ENCODE data around the gene KCNJ4. TPM values are rescaled to one million over a fixed set of nuclear protein-coding genes. Genes with fewer than 3 reads are reported as not detected.
"Not testable (repeated sequence)": the region's sequence is repeated elsewhere in the genome, so short reads cannot be mapped to it uniquely, and the experiment has no call there.

The KCNJ4 gene
- polyA plus RNA-seq, 10 donors, result 0.12 to 0.58 (median 0.23) TPM; not detected in 1

DNA sequence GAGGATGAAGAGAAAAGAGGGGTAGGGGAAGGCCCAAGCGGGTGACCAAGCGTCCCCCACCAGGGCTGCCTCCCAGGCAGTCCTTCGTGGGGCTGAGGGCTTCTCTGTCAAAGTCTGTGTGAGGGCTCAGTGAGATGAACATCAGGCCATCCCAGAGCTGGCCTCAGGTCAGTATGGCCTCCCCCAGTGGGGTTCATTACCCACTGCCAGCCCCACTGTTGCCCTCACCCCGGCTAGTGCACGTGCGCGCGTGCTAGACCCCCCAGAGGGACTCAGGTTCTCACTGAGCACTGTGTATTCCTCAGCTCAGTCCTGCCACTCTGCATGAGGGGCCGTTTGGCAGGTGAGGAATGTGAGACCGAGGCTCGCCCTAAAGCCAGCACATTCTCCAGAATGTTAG is 16.2 kb upstream of the KCNJ4 start:
- no peak for DNase-seq

DNA sequence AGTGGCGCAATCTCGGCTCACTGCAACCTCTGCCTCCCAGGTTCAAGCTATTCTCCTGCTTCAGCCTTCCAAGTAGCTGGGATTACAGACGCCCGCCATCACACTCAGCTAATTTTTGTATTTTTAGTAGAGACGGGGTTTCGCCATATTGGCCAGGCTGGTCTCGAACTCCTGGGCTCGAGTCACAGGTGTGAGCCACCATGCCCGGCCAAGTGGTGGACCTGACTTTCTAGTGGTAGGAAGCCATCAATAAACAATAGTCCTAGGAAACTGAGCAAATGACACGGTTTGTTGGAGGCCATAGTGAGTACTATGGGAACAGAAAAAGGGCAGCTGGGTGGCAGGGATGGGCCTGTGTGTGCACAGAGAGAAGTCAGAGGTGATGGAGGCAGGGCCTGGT is 15.2 kb upstream of the KCNJ4 start:
- not testable (repeated sequence) for DNase-seq

DNA sequence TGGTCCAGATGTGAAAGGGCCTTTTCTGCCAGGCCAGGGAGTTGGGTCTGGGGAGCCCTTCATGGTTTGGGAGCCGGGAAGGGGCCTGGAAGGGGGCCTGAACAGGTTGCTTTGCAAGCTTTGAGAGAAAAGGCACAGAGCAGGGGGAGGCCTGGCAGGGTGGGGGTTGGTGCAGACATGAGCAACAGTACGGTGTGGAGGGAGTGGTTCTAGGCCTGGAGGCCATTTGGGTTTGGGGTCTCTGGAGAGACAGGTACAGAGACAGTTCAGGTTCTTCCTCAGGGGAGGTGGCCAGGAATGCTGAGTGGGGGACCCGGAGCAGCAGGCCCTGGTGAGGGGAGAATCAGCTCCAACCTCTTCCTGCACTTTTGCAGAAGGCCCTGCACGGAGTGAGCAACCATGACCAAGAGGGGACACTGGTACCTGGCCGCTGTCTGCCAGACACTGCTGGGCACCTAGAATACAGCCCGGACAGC is 14.3 kb upstream of the KCNJ4 start:
- DNase-seq, result peak in 1 of 3 donors; percentile 16

DNA sequence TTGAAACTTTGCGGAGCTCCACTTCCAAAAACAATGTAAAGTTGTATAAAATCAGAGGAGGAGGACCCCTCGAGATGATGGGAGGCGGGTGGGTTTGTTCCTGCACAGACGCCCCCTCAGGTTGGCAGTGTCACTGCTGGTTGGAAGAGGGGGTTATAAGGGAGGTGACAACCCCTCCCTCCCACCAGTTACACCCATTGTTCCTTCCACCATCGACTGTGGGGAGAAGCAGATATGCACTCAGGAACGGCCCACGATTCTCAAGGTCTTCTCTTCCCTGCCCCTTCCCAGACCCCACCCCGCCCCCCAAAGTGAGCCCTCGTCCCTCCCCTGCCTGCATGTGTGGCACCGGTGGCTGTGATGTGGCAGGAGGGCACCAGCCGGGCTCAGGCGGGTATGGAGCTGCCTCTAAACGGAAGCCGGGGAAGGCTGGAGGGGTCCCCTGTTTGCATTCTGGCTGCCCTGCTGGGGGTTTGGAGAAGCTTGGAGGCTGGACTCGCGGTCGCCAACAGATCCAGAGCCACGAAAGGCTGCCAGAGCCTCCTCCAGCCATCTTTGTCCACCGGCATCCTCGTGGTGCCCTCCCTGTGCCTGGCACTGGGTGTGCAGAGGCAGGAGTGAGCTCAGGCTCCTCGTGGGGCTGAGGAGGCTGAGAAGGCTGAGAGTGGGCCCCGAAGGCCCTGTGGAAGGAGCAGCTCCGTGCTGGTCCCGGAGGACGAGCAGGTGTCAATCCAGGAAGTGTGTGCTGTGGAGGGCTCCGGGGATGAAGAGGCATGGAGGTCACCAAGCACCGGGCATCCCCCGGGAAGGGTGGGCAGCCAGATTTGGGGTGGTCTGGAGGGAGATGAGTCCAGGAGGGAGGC is 13.7 kb upstream of the KCNJ4 start:
- DNase-seq, result no peak

DNA sequence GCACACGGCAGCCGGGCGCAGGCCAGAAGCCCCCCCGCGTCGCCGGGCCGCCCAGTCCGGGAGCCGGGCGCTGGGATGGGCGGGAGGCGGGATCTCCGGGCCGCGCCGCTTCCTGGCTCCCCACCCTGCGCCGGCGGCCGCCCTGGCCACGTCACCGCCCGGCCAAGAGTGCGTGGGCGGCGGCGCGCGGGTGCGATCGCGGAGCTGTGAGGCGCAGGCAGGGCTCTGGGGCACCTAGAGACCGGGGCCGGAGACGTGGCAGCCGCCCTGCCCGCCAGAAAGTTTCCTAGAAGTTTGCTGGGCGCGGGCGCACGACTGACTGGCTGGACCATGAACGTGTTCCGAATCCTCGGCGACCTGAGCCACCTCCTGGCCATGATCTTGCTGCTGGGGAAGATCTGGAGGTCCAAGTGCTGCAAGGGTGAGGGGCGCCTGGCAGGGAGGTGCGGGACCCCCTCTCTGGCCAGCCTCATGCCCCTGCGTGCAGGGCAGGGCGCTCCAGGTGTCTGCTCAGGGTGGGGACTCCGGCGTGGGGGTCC is 13.0 kb upstream of the KCNJ4 start, which contains the start of gene KDELR3:
TSS of gene KDELR3 (plus strand) at position 193 of the 539 bp plus-strand sequence. CDS start at position 331, 138 bp downstream.
- DNase-seq, result peak; percentile 64 to 89 (median 74)

DNA sequence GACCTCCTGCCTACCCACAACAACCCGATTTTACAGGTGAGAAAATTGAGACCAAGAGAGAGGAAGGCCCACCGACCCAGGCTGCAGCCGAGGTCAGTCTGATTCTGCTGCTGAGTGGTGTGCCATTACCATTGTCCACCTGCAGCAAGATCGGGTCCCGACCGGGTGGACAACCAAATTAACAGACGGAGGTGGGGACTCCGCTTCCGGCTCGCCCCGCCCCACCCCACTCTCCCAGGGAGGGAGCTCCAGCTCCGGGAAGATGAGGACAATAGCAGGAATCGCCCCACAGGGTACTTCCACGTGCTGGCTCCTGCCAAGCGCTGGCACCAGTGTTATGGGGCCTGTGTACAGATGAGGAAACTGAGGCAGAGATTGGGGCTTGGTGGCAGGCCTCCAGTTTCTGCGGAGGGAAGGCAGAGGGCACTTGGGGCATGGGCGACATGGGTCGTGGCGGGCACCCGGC is 12.5 kb upstream of the KCNJ4 start:
- peak in 1 of 3 donors; percentile 61 for DNase-seq

DNA sequence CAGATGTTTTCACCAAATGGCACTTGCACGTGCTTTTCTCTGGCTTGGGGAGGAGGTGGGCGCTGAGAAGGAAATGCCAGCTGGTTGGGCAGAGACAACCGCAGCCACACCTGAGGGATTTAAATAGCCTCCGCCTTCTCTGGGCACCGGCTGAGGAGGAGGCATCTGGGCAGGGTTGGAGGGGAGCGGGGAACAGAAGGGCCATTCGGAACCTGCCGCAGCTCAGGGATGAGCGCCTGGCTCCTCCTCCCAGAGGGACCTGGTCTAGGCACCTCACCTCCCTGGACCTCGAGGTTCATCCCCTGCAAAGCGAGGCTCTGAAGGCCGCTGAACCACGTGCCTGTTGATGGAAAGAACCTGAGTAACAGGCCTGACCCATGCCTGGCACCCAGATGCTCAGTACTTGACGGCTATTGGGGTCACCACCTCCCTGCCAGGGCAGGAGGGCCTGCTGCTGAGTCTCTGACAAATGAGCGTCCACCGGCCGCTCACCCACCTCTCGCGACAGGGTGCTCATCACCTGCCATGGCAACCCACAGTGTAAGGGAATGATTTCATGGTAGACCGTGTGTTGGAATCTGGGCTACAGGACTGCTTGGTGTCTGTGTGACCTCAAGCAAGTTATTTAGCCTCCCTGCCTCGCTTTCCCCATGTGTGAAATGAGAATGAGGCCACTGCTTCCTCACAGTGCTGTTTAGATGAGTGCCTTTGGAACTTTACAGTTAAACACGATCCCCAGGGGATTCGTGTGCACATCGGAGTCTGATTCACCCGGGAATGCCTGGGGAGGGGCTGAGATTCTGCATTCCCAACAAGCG is 10.9 kb upstream of the KCNJ4 start:
- DNase-seq, result no peak

DNA sequence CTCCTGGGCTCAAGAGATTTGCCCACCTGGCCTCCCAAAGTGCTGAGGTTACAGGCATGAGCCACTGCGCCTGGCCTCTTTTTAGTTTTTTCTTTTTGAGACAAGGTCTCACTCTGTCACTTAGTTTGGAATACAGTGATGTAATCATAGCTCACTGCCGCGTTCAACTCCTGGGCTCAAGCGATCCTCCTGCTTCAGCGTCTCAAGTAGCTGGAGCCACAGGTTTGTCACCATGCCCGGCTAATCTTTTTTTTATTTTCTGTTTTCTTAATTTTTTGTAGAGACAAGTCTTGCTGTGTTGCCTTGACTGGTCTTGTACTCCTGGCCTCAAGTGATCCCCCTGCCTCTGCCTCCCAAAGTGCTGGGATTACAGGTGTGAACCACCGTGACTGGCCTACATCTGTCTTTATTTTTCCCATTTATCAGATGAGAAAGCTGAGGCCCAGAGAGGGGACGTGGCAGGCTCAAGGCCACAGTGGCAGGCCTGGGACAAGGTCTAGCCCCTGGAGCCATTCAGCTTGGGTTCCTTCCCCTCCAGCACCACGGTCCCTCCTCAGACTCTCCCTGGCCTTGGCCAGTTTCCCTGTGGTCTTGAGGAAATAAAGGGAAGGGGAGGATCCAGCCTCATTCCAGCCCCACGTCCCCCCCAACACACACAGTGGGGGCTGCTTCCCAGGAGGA is 10.1 kb upstream of the KCNJ4 start:
- no peak for DNase-seq

DNA sequence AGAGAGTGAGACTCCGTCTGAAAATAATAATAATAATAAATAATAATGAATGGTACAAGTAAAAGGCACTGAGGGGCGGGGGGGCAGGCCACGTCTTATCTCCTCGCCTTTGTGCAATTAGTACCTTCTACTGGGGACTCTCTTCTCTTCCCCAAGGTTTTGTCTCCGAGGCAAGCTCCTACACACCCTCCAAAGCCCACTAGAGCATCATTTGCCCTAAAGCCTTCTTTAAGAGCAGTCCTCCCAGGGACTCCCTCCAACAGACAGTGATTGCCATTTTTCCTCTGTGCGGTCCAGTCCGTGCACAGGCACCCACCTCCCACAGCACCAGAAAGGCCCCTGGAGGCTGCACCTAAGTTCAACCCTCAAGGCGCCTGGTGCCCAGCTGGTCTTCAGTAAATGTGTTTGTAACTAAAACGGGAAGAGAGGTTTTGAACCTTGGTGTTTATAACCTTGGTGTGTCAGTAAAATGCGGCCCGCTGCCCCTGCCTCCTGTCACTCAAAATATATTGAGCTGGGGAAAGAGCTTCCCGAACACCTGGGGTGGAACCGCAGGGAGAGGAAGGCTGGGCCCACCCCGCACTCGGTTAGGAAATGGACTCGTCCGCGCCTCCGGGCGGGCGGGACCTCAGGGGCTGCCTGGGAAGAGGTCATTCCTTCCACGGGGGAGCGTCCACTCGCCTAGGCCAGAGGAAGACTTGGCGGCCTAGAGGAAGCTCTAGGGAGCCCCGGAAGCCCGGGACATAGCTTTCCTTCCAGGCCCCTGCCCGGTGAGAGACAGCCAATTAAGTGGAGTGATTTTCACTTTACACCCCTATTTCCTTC is 8.2 kb upstream of the KCNJ4 start:
- peak in 2 of 3 donors; percentile 51 to 75 for DNase-seq

DNA sequence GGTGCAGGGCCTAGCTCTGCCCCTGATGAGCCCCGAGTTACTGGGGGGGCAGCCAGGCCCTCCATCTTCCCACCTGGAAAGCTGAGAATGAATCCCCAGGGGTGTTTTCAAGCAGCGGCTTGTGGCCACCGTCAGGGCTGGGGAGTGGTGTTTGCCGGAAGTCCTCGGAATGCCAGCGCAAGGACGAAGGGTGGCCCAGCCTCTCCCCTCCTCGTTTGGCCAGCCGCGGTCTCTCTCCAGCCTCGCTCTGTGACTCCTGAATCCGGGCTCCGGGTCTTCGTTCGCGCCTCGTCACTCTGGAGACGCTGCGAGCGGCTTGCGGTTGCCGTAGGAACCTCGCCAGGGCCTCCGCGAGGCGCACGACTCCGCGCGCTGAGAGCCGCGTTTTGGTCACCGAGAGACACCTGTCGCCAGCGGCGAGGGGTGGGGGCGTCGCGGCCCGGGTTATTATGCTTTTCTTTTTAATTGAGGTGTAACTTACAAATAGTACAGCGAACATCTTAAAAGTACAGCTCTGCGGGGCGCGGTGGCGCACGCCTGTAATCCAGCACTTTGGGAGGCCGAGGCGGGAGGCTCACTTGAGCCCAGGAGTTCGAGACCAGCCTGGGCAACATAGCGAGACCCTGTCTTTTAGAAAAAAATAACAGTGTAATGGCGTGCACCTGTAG is 6.5 kb upstream of the KCNJ4 start:
- peak; percentile 70 to 94 (median 84) for DNase-seq

DNA sequence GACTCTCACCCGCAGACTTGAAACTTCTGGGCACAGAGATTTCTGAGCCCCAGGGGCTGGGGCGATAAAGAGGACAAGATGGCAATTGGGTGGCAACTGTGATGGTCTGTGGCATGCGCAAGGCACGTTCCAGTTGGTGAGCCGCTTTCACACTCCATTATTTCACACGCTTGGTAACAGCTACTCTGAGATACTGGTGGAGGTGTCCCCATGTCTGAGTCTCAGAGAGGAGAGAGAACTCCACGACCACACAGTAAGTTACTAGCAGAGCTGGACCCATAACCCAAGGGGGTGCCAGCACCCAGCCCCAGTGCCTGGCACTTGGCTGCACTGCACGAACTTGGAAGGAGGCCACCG is 6.0 kb upstream of the KCNJ4 start:
- no peak for DNase-seq

DNA sequence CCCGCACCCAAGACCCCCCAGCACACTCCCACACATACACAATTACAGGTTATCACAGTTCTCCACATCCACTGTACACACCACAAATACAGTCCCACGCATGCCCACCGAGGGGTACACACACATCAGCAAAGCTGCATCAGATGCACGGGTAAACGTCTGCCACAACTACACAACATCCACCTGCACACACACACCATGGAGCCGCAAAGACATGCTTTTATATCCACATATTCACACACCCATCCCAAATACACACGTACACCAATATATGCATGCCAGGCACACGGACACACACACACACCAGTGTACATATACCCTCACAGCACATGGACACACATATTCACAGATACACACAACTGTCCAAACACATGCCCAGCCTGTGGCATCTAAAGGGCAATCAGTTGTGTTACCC is 5.4 kb upstream of the KCNJ4 start:
- DNase-seq, result no peak

DNA sequence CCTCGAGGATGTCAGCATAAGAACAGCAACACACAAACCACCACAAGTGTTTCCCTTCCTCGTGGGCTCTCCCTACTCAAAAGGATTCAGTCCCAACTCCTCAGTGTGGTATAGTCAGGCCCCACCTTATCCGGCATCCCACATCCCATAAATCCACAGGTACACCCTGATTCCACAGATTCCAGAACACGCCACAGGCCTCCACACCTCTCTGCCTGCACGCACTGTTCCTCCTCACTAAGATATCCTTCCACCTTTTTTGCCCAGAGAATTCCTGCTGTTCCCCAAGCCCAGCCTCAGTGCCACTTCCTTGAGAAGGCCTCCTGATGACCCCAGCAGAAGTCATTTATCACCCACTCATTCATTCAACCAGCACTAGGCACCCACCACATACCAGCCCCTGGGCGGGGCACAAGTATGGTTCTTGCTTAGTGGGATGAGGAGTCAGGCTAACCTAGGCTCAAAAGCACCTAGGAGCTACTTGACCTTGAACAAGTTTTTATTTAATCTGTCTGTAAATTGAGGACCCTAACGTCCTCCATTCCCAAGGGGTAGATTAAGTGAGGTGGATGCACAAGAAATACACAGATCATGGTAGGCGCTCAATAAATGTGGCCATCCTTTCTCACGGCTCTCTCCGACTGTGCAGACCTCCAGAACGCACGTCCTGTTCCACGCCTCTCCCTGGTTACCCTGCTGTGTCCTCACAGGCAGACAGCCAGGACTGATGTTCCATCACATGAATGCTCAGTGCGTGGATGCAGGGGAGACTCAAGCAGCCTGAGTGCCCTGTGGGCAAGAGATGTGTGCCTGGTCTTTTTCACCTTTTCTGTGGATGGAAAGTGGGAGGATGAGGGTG is 2.1 kb upstream of the KCNJ4 start:
- peak in 1 of 3 donors; percentile 30 for DNase-seq

DNA sequence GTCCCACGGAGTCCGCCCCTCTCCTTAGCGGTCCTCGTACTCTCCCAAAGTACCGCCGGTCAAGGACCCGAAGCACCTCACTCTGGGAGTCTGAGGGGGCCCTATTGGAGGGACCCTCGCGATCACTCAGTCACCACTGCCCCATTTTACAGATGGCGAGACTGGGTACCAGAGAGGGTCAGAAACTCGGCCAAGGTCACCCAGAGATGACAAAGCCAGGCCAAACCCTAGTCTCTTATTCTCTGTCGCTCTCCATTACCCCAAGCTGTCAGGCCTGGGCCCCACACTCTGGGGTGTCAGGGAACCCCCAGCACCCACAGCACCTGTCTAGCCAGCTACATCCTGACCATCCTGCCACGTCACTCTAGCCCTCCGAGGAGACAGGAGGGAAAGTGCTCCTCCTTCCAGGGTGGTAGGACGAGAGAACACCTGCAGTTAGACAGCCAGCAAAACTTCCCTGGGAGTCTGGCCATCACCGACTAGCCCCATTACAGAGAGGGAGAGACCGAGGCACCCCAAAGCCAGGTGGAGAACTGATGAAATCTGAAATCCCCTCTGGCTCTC is 1.4 kb upstream of the KCNJ4 start:
- DNase-seq, result no peak

DNA sequence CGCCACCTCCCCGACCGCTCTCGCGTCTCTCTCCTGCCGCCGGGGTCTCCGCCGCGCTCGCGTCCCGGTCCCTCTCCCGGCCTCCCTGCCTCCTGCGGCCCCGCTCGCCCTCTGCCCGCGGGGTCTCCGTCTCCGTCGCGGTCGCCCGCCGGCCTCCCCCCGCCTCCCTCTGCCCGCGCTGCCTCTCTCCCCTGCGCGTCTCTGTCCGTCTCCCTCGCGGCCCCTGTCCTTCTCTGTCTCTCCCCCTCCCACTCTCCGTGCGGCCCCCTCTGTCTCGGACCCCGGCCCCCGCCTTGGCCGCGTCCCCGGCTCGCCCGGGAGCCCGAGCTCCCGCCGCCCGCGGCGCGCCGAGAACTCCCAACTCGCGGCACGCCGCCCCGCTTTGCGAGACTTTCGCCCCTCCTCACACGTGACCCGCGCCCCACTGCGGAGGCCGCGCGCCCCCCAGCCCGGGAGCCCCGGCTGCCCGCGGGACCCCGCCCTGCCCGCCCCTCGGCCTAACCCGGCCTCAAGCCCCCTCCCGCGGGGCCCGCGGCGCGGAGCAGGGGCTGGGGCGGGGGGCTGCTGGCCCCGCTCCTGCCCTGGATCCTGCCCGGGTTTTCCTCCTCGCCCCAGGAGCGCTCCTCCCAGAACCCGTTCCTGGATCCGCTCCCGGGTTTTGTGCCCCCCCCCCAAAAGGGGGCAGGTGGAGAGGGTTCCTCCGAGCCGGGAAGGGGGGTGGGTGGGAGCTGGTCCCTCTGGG is 702 bp upstream of the KCNJ4 start:
- DNase-seq, result peak in 2 of 3 donors; percentile 48 to 68

DNA sequence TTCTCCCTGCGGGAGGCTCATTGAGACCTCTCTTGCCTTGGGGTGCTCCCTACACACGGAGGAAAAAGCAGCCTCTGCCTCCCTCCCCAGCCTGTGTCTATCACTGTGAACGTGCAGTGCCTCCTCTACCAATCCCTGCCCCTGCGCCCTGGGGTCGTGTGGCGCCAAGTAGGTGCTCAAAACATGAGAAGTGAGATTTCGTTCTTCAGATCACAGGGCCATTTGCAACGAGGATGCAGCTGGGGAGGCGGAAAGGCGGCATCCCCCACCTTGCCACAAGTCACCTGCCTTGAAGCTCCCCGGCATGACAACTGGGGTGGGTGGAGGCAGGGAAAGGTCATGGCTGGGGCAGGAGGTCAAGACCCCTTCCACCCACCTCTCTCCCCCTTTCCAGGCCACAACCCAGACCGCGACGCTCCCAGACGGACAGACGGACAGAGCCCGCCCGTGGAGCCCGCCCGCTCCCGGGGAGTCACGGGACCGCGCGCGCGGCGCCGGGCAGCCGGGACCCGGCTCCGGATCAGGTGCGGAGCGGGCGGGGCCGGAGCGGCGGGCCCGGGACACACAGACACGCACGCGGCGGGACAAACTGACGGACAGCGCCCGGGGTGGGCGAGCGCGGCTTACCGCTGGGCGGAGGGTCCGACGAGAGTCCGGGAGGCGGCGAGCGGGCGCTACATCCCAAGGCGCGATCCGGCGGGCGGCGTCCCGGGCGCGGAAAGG is 485 bp downstream of the KCNJ4 start:
- peak in 1 of 3 donors; percentile 32 for DNase-seq

DNA sequence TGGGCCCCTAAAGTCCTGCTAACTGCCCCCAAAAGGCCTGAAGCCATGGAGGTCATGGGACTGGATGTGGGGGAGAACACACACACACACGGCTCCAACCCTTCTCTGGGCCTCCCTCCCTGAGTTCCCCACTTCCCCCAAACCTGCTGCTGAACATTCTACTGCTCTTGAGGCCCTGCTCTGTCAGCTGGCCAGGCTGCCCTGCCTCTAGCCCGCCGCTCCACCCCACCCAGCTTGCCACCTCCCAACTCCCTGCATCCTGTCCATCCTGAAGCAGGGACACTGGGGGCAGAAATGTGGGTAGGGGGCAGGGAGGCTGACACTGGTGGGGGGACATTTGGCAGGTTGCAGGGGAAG is 1.0 kb downstream of the KCNJ4 start:
- no peak for DNase-seq
